ENCODE results near the gene MCL1.
"Not testable (repeated sequence)": the region's sequence is repeated elsewhere in the genome, so short reads cannot be mapped to it uniquely, and the experiment has no call there.

MCL1 gene

GRCh38 chr1:150601540-150601939 lies 22.1 kb upstream of the MCL1 start:
- DNase-seq = no peak

DNA sequence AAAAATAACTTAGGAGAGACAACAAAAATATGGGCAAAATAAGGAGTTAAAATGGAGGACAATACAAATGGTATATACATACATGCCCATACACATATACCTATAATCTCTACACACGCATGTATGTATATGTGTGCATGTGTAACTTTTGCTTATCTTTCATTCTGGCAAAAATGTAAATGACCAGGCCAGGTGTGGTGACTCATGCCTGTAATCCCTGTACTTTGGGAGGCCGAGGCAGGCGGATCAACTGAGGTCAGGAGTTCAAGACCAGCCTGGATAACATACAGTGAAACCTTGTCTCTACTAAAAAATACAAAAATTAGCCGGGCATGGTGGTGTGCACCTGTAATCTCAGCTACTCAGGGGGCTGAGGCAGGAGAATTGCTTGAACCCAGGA lies 18.9 kb upstream of the MCL1 start:
- not testable (repeated sequence) for DNase-seq

- no peak for DNase-seq
Observed at GRCh38 chr1:150596976-150597375, 17.6 kb upstream of the MCL1 start.

DNA sequence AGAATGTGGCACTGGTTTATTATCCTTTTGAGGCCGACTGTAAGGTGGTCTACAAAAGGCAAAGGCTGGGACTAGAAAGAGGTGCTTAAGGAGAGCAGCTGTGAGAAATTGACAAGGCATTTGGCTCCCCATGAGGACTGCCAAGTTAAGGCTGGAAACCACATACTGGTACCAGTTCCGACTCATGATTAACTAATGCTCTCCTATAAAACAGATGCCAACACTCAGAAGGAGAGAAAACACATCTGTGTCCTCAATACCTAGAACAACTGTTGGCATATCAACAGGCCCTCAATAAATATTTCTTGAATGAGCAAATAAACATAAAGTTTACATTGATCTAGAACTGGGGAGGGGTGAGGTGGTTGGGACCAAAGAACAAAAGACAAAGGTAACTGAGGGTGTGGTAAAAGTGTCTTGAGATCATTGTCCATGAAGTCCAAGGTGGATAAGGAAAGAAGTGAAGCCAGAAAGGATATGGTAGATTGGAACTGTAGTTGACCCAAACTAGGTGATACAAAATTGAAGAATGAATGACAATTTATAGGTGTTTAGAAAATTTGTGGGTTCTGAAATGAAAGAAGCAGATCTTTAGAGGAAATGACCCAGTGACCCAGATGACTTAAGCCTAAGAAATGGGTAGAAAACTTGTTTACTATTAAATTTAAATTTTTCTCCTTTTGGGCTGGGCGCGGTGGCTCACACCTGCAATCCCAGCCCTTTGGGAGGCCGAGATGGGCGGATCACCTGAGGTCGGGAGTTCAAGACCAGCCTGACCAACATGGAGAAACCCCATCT lies 16.9 kb upstream of the MCL1 start:
- DNase-seq = no peak

GRCh38 chr1:150582371-150582770 lies 3.0 kb upstream of the MCL1 start:
- no peak for DNase-seq

DNA sequence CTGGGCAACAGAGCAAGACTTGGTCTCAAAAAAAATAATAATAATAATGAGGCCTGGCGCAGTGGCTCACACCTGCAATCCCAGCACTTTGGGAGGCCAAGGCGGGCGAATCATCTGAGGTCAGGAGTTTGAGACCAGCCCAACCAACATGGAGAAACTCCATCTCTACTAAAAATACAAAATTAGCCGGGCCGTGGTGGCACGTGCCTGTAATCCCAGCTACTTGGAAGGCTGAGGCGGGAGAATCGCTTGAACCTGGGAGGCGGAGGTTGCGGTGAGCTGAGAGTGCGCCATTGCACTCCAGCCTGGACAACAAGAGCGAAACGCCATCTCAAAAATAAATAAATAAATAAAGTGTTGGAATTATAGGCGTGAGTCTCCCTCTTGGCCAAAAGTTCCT lies 2.6 kb upstream of the MCL1 start:
- DNase-seq = not testable (repeated sequence)

- DNase-seq = not testable (repeated sequence)
Observed at GRCh38 chr1:150581437-150581836, 2.0 kb upstream of the MCL1 start.

- DNase-seq = not testable (repeated sequence)
Observed at GRCh38 chr1:150580966-150581365, 1.6 kb upstream of the MCL1 start.

DNA sequence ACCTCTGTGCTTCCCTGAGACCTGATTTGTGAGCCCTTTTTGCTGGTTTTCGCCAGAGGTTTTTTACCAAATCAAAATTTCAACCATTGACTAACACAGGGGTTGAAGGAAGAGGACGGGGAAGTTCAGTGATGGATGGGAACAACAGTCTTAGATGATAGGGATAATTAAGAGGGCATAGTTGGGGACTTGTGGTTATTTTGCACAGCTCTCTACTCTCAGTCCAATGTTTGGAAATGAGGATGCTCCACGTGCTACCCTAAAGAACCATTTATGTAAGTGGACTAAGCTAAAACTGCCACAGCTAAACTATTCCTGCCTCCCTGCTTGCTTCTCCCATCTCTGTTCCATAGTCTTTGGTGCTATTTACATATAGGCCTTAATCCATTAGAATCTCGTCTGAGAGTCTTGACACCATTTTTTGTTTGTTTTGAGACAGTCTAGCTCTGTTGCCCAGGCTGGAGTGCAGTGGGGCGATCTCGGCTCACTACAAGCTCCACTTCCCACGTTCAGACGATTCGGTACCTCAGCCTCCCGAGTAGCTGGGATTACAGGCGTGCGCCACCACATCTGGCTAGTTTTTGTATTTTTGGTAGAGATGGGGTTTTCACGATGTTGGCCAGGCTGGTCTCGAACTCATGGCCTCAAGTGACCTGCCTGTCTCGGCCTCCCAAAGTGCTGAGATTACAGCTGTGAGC lies 684 bp upstream of the MCL1 start:
- DNase-seq = no peak

DNA sequence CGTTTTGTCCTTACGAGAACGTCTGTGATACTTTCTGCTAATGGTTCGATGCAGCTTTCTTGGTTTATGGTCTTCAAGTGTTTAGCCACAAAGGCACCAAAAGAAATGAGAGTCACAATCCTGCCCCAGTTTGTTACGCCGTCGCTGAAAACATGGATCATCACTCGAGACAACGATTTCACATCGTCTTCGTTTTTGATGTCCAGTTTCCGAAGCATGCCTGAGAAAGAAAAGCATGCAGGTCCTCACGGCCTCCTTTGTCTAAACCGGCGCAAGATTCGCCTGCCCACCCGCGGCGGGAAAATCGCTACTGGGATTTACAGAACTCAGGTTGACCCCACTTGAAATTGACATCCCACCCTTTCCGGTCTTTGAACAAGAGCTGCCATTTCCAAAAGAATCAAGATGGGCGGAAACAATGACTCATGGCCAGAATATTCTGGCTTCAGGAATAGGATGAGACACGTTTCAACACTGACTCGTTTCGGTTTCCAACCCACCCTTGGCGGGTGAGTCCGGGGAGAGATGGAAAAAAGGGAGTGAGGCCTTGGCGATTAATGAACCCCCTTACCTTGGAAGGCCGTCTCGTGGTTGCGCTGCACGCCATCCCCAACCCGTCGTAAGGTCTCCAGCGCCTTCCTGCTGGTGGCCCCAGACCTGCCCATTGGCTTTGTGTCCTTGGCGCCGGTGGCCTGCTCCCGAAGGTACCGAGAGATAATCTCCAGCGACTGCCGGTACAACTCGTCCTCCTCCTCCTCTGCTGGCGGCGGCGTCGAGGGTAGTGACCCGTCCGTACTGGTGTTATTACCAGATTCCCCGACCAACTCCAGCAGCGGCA lies 919 bp downstream of the MCL1 start:
- peak; percentile 25 for DNase-seq

DNA sequence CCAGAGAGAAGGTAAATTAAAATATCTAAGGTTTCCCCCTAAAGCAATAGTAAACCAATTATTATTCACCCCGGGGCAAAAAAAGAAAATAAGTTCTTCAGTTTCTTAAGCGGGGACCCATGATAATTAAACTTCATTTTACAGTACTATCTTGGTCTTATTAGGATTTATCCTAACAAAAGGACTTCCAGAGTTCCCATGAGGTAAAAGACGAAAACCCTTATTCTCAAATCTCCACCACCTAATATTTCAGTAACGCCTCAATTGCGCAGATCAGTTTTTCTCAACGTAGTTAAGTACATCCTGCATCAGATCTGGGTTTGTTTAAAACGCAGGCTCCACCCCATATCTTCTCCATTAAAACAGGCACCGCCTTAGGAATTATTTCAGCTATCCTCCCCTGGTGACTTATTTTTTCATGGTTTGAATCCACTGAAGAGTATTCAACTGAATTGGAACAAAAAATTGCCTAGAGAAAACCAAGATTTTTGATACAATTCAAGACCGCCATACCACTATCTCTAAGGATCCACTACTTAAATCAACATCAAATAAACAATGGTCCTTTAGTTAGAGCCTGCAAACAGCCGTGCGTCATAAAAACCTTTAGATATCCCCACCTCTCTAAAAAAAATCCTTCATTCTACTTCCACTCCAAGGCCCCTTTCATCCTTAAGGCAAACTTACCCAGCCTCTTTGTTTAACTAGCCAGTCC lies 1.7 kb downstream of the MCL1 start:
- no peak for DNase-seq

DNA sequence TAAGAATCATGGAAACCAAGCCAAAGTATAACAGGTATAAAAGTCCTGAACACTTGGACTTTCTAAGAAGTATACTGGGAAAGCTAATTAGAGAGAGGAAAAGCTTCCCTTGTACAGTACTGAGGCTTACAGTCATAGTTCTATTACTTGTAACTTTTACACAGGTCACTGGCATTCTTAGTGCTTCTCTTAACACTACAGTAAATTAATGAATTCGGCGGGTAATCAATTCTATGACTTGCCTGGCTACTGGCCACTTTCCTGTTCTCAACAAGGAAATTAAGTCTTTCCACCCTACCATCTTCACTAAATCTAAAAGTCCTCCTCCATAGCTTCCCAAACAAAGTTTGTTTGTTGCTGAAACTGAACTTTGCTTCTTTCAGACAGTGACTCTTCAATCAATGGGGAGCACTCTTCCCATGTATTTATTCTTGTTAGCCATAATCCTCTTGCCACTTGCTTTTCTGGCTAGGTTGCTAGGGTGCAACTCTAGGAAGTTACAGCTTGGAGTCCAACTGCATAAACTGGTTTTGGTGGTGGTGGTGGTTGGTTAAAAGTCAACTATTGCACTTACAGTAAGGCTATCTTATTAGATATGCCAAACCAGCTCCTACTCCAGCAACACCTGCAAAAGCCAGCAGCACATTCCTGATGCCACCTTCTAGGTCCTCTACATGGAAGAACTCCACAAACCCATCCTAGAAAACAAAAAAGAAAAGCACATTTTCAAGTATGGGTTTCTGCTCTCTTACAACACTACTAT lies 2.4 kb downstream of the MCL1 start:
- no peak for DNase-seq

- DNase-seq = no peak
Observed at GRCh38 chr1:150576367-150576711, 3.1 kb downstream of the MCL1 start.

DNA sequence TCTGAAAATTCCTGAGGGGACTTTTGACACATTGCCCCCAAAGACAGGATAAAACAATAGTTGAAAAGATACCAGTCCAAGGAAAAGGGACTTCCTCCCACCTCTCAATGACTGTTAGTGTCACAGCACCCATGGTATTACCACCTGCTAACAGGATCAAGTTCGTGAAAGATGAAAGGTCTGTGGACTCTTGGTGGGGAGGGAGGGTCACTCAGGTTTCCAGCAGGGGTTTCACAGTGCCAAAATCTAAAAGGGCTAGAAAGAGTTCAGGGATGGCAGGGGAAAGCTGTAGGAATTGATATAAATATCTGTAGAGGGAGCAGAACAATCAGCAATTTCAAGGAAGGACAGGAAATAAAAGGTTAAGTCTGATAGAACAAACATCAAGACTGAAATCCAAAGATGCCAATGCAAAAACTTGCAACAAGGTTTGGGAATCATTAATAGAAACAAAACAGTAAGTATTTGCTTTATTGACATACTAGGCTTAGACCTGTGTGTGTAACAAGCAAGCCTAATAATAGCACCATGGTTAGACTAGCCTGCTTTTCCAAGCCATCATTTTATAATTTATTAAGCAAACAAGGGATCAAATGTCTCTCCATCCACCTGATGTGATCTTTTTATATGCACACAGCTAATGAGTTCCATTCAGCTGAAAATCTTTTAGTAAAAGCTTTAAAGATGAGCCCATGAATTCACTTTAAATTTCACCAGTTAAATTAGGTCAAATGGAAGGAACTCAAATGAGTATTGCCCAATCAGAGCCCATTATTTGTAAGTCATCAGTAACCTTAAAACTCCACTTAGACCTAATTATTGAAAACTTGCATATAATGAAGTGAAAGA lies 3.7 kb downstream of the MCL1 start:
- DNase-seq = no peak

DNA sequence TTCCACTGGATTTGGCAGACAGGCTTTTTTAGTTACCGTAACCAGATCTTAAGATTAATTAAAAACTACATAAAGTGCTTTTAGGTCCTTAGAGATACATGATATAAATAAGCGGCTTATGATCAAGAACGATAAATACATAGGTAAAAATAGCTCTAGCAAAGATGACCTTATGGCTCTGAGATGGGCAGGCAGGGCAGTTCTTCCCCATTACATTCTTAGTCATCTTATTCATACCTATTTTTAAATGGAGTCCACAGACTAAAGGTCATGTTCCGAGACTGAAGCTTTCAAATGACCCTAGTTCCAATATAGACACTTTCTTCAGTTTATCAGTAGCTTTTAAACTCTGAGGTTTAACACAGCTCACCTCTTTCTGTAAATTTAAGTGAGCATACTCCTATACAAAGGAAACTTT lies 4.3 kb downstream of the MCL1 start:
- no peak for DNase-seq

DNA sequence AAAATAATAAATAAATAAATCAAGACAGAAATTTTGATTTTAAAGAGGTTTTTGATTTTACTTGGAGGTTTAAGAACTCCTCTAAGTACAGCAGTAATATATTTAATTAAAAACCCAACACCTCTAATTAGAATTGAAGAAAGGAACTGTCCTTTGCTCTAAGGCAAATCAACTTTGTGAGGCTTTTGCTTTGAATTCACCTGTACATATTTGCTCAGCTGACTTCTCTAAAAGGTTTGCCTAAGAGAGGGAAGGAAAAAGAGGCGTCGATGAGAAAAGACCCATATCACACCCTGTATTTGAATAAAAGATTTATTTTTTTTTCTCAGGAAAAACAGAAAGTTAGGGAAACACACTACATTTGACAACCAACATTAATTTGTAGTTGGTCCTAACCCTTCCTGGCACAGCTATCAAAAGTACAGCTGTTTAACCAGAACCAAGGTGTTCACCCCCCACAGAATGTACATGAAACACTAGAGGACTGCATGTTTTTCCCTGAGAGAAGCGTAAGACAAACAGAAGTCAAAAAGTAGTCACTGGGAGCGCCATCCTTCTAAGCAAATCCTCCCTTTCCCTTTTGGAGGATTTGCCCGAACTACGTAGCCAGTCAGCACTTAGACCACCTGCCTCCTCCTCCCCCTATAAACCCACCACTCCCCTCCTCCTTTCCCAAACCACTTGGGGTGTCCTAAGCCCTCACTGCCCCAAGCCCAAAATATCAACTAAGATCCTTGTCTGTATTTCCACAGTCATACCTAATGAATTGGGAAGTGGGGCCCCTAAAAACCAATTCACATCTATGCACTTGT lies 4.9 kb downstream of the MCL1 start:
- no peak for DNase-seq

GRCh38 chr1:150573648-150574071 lies 5.8 kb downstream of the MCL1 start:
- DNase-seq = not testable (repeated sequence)

DNA sequence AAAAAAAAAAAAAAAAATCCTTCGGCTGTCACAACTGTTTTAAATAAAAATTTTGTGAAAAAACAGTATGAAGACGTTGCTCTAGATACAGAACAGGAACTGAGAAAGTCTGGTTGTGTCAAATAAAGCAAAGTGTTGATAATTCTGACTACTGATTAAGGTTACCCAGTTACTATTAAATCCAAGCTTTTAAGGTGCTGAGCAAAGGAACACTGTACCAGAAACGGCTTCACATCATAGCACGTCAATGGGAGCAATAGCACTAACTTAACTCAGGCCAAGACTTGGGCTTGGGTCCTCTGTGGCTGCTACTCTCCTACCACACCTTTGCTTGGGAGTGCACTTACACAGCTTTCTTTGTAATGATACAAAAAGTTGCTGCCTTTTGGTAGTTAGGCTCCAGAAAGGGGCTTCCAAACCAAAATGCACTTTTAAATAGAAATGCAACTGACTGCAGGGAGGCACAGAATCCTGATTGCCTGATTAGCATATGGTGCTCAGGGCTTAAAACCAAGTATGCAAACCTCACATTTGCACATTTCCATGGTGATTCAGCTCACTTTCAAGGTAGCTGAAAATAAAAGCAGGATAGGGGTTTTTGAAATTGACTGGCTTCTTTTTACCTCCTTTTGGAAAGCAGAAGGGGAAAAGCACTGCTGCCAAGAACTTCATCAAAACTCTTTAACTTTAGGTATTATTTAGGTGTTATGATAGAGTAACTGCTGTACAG lies 6.3 kb downstream of the MCL1 start:
- no peak for DNase-seq

DNA sequence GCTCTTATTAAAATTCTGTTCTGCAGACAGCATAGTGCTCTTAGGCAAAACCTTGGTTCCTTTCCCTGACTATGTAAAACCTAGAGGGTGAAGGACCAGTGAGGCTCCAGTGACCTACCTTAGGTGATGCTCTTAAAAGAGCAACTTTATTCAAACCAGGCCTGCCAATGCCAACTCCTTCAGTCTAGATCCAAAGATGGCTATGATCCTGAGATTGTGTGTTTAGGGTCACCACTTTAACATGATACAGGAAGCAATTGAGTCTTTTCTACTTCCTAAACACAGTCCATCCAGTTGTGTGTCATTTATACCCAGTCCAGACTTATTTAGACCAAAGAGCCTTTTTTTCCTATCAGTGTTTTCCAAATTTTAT lies 10.8 kb downstream of the MCL1 start:
- DNase-seq = no peak
